Choroid plexus epithelial cell (primary cell): ENCODE data around the gene PEX16.

ENCODE experiments used
- DNase-seq: peaks from one replicate; pipeline ENCODE4 v3.0.0-alpha.2; 2010; ENCODE audit warnings: low read depth
- H3K4me3 ChIP-seq: 2 replicates; pipeline ENCODE4 v1.5.1; 2011; ENCODE audit warnings: low read depth, mild to moderate bottlenecking, control low read depth, low read length, moderate library complexity
- CTCF ChIP-seq: conservative IDR thresholded peaks from 2 replicates; pipeline ENCODE4 v1.5.1; 2011; ENCODE audit warnings: low read depth, mild to moderate bottlenecking, control low read depth, inconsistent platforms, low read length, moderate library complexity

PEX16 gene

DNA sequence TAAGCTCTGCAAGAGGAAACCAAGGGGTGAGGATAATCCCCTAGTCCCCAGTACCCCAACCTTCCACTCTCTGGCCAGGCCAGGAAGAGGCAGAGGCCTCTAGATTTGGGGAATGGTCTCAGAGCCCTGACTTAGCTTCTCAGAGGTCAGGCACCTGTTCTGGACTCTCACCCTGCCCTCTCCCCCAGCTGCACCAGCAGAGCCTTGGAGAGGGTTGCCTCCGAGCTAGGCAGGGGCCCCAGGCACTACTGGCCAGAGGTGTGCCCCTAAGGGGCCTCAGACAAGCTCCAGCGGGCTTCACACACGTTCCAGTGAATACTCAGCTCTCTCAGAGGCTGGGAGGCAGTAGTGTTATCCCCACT is 18.6 kb downstream of the PEX16 start:
- H3K4me3 ChIP-seq: no peak overlapping the region
- no peak for DNase-seq

DNA sequence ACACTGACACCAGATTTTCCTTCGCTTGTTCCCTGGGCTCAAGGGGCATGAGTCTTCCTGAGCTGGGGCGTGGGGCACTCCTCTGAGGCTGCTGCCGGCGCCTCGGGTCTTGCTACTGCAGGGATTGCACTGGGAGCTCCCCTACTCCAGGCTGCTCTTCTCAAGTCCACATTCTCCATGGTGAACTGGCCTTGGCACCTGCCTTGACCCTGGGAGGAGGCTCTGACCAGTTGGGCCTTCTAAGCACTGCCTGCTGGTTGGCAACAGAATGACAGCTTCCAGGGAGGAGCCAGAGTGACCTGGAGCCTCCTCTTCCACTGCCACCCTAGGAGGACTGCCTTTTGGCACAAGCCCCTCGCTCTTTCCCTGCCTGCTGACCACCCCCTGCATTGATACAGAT is 20.1 kb downstream of the PEX16 start:
- H3K4me3 ChIP-seq: no peak overlapping the region
- no peak for DNase-seq
- TF ChIP-seq CTCF: no peak

More for the DNA sequence above, 18.6 kb downstream of the PEX16 start:
- no peak for TF ChIP-seq CTCF

GRCh38 chr11:45896422-45896984 is 21.2 kb downstream of the PEX16 start:
- no peak overlapping the region for H3K4me3 ChIP-seq
- no peak for TF ChIP-seq CTCF

DNA sequence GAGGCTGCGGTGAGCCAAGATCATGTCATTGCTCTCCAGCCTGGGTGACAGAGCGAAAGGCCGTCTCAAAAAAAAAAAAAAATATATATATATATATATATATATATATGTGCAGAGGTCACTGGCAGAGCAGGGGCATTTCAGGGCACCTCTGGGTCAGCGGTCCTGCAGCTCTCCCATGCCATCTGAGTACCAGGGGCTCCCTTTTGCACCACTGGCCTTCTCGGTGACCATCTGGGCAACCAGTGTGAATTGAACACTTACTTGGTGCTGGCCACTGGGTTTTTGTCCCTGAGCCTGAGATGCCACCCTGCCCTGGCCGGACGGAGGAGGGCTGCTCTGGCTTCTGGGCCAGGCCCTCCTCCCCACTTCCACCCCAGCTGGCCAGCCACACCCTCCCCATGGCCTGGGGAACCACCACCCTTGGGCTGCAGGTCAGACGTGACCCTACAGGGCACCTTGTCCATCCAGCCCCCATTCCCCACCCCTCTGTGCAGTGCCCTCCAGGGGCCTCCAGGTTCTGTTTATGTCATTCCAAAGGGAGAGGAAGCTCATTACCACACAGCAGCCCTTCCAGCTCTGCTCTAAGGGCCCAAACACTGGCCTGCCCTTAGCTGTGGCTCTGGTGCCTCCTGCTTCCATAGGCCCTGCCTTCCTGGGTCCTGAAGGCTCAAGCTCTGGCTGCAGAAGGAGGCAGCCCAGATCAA is 22.0 kb downstream of the PEX16 start:
- no peak for DNase-seq
- no peak overlapping the region for H3K4me3 ChIP-seq
- TF ChIP-seq CTCF: no peak

More at GRCh38 chr11:45896422-45896984, 21.2 kb downstream of the PEX16 start:
- DNase-seq: no peak

GRCh38 chr11:45894555-45895247 is 23.0 kb downstream of the PEX16 start:
- no peak for TF ChIP-seq CTCF
- H3K4me3 ChIP-seq: no peak overlapping the region
- DNase-seq: no peak

GRCh38 chr11:45892856-45893255 is 24.8 kb downstream of the PEX16 start:
- no peak for TF ChIP-seq CTCF
- no peak for DNase-seq

More at GRCh38 chr11:45892856-45893255, 24.8 kb downstream of the PEX16 start:
- H3K4me3 ChIP-seq: no peak overlapping the region
